ENCODE measurements around the gene SBK1.

SBK1 gene

GRCh38 chr16:28289939-28290858, 2.1 kb upstream of the SBK1 start:
- peak overlapping the region; percentile 93 for H3K4me2 ChIP-seq (ENCODE audit: insufficient read depth, low read length)
- H3K36me3 ChIP-seq (ENCODE audit: insufficient read depth, low read length): peaks cover 4% of the 10 kb centered on the region; the same call in 1 of the 2 replicates
- peak overlapping the region; percentile 41; the same call in 1 of the 2 replicates for H3K27ac ChIP-seq (ENCODE audit: low read length)
- peak overlapping the region in 1 of 2 experiments; percentile 48; a peak in 1 of 4 replicates for H3K4me3 ChIP-seq (ENCODE audit: low read depth in 1 of 2, low read length in 2 of 2)
- no peaks in the 10 kb centered on the region for H3K9me3 ChIP-seq (ENCODE audit: insufficient read depth, low read length, severe bottlenecking)
- peaks cover 23% of the 10 kb centered on the region for H3K79me2 ChIP-seq (ENCODE audit: insufficient read depth, low read length)
- peaks cover 57% of the 10 kb centered on the region for H3K4me1 ChIP-seq (ENCODE audit: insufficient read depth, low read length)
- no peak overlapping the region for H2AFZ ChIP-seq (ENCODE audit: low read depth, low read length)
- H3K27me3 ChIP-seq (ENCODE audit: insufficient read depth, low read length, poor library complexity): no peaks in the 10 kb centered on the region
- DNase-seq (no peak), ATAC-seq (ENCODE audit: insufficient read depth, low read depth) (no peak)
- H3K9ac ChIP-seq (ENCODE audit: low read depth, low read length): peak overlapping the region; percentile 33
- peaks cover 14% of the 10 kb centered on the region; the same call in 1 of the 2 replicates for H4K20me1 ChIP-seq (ENCODE audit: insufficient read depth, low read length)
- TF ChIP-seq EZH2 (IDR thresholded peaks at IDR 0.05; ENCODE audit: borderline replicate concordance, low read depth, low read length, severe bottlenecking): no peak
- TF ChIP-seq, protein P1, sequence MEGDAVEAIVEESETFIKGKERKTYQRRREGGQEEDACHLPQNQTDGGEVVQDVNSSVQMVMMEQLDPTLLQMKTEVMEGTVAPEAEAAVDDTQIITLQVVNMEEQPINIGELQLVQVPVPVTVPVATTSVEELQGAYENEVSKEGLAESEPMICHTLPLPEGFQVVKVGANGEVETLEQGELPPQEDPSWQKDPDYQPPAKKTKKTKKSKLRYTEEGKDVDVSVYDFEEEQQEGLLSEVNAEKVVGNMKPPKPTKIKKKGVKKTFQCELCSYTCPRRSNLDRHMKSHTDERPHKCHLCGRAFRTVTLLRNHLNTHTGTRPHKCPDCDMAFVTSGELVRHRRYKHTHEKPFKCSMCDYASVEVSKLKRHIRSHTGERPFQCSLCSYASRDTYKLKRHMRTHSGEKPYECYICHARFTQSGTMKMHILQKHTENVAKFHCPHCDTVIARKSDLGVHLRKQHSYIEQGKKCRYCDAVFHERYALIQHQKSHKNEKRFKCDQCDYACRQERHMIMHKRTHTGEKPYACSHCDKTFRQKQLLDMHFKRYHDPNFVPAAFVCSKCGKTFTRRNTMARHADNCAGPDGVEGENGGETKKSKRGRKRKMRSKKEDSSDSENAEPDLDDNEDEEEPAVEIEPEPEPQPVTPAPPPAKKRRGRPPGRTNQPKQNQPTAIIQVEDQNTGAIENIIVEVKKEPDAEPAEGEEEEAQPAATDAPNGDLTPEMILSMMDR (IDR thresholded peaks at IDR 0.05; ENCODE audit: borderline replicate concordance, extremely low read depth, low read length, poor library complexity, severe bottlenecking): no peak

- H3K4me1 ChIP-seq (ENCODE audit: insufficient read depth, low read length): peaks cover 58% of the 10 kb centered on the region
- no peak for TF ChIP-seq EZH2 (IDR thresholded peaks at IDR 0.05; ENCODE audit: borderline replicate concordance, low read depth, low read length, severe bottlenecking)
- TF ChIP-seq, protein P1 (IDR thresholded peaks at IDR 0.05; ENCODE audit: borderline replicate concordance, extremely low read depth, low read length, poor library complexity, severe bottlenecking): no peak
- peak overlapping the region; percentile 33 for H3K9ac ChIP-seq (ENCODE audit: low read depth, low read length)
- peaks cover 23% of the 10 kb centered on the region for H3K79me2 ChIP-seq (ENCODE audit: insufficient read depth, low read length)
- DNase-seq (no peak), ATAC-seq (ENCODE audit: insufficient read depth, low read depth) (no peak)
- peaks cover 14% of the 10 kb centered on the region; the same call in 1 of the 2 replicates for H4K20me1 ChIP-seq (ENCODE audit: insufficient read depth, low read length)
- H3K4me2 ChIP-seq (ENCODE audit: insufficient read depth, low read length): peak overlapping the region; percentile 93
- H3K9me3 ChIP-seq (ENCODE audit: insufficient read depth, low read length, severe bottlenecking): no peaks in the 10 kb centered on the region
- no peak overlapping the region for H2AFZ ChIP-seq (ENCODE audit: low read depth, low read length)
- H3K27me3 ChIP-seq (ENCODE audit: insufficient read depth, low read length, poor library complexity): no peaks in the 10 kb centered on the region
- H3K27ac ChIP-seq (ENCODE audit: low read length): peak overlapping the region; percentile 41
- peaks cover 4% of the 10 kb centered on the region; the same call in 1 of the 2 replicates for H3K36me3 ChIP-seq (ENCODE audit: insufficient read depth, low read length)
- H3K4me3 ChIP-seq (ENCODE audit: low read depth in 1 of 2, low read length in 2 of 2): peak overlapping the region in 1 of 2 experiments; percentile 48; a peak in 2 of 4 replicates
These were observed 1.5 kb upstream of the SBK1 start for GRCh38 chr16:28290859-28291254.

GRCh38 chr16:28292731-28293600, 641 bp downstream of the SBK1 start:
- H3K9me3 ChIP-seq (ENCODE audit: insufficient read depth, low read length, severe bottlenecking): no peaks in the 10 kb centered on the region
- H3K4me1 ChIP-seq (ENCODE audit: insufficient read depth, low read length): peaks cover 73% of the 10 kb centered on the region
- DNase-seq: peak; percentile 54
- H3K36me3 ChIP-seq (ENCODE audit: insufficient read depth, low read length): peaks cover 4% of the 10 kb centered on the region; the same call in 1 of the 2 replicates
- H2AFZ ChIP-seq (ENCODE audit: low read depth, low read length): peak overlapping the region; percentile 80
- peak overlapping the region; percentile 51 to 77 for H3K4me3 ChIP-seq (ENCODE audit: low read depth in 1 of 2, low read length in 2 of 2)
- TF ChIP-seq, protein P1 (IDR thresholded peaks at IDR 0.05; ENCODE audit: borderline replicate concordance, extremely low read depth, low read length, poor library complexity, severe bottlenecking): no peak
- no peak for TF ChIP-seq EZH2 (IDR thresholded peaks at IDR 0.05; ENCODE audit: borderline replicate concordance, low read depth, low read length, severe bottlenecking)
- peak overlapping the region; percentile 93 for H3K4me2 ChIP-seq (ENCODE audit: insufficient read depth, low read length)
- H3K79me2 ChIP-seq (ENCODE audit: insufficient read depth, low read length): peaks cover 23% of the 10 kb centered on the region
- H3K27me3 ChIP-seq (ENCODE audit: insufficient read depth, low read length, poor library complexity): no peaks in the 10 kb centered on the region
- peak; percentile 20; the same call in 2 of the 3 replicates for ATAC-seq (ENCODE audit: insufficient read depth, low read depth)
- peak overlapping the region; percentile 50; the same call in 1 of the 2 replicates for H3K27ac ChIP-seq (ENCODE audit: low read length)
- peaks cover 18% of the 10 kb centered on the region for H4K20me1 ChIP-seq (ENCODE audit: insufficient read depth, low read length)
- H3K9ac ChIP-seq (ENCODE audit: low read depth, low read length): peak overlapping the region; percentile 89

All from DND-41 (cell line).